NCI-H2029 (cell line): ENCODE data around the gene OS9.

Source experiments
- DNase-seq: peaks from one replicate; lab custom pipeline; 2025; lab: John Stamatoyannopoulos, UW

Gene OS9

DNA sequence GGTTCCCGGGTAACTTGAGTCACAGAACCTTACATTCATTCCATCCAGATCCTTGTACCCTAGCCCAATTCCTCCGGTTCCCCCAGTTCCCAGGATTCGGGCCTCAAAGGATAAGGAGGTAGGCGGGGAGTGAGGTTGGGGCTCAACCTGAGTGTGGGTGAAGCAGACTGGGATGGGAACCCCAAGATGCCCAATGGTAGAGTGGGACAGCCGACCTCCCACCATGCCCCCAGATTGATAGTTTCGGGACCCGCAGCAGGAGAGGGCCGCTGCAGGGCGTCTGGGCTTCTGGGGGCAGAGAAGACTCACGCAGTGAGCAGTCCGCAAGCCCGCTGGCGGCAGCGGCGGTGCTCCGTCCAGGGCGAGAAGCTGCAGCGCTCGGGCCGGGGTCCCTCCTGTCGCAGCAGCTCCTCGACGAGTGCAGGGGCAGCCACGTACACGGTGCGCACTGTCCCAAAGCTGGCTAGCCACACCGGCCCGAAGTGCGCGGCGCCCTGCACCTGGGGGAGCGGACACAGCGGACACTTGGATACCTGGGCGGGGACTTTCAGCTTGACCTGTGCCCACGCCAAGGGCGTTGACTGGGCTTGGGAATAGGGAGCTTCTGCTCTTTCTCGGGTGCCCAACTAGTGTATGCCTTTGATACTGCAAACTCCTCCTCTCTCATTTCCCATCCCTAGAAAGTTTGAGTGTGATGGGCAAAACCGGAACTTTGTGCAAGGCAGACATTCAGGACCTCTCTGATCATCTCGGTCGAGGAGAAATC, 71.9 kb downstream of the OS9 start:
- DNase-seq, result no peak

DNA sequence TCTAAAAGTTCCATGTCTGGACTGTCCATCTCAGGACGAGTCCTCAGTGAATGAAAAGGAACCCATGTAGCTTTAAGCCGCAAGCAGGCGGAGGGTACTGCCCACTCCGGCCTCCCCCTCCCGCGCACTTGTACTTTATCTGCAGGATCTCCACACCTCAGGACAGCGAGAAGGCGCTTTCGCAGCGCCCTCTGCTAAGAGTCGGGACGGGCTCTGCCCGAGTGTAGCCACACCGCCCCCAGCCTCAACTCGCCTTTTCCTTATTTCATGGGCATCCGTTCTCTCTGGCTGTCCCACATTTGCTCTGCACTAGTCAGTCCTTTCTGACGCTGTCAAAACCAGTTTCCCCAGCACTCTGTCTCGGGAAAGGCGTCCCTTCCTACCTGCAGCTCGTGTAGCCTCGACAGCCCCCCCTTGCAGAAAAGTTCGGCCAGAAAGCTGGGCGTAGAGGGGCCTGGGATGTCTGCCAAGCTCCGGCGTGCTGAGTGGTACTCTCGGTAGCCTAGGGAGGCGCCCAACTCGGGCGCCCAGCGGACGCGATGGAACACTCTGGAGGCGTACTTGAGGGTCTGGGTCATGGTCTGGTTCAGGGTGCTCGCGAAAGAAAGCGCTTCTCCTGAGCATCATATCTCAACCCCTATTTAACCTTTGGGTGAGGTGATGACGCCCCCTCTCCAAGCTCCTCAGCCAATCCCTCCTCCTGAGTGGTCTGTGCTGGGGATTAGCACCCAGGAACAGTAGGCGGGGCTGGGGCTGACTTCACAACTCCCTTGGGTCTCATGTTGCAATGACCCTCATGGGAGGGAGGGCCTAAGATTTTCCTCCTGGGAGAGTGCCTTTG, 72.8 kb downstream of the OS9 start, which contains the start of gene CYP27B1:
TSS of gene CYP27B1 (minus strand) at position 615 of the 841 bp plus-strand sequence. CDS start at position 578, 37 bp downstream.
- DNase-seq, result no peak

DNA sequence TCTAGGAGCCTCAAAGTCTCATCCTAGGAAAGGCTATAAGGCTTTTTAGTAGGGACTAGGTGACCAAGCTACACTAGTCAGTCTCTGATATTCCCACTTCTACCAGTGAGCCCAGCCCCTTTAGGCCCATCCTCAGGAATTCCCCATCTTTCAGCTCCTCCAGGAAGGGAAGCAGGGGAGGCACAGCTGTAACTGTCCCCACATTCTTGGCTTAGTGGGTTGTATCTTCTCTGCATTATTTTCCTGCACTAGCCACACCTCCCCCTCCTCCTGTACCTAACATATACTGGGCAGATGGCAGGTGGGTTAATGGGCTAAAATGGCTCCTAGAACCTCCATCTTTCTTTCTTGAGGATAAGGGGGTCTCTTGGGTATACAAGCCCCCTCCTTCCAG, 73.4 kb downstream of the OS9 start:
- DNase-seq, result no peak

DNA sequence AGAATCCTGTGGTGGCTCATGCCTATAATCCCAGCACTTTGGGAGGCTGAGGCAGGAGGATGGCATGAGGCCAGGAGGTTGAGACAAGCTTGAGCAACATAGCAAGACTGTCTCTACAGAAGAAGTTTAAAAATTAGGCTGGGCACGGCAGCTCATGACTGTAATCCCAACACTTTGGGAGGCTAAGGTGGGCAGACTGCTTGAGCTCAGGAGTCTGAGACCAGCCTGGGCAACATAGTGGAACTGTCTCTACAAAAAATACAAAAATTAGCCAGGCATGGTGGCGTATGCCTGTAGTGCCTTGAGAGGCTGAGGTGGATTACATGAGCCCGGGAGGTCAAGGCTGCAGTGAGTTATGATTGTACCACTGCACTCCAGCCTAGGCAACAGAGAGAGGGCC, 73.9 kb downstream of the OS9 start:
- no peak for DNase-seq

DNA sequence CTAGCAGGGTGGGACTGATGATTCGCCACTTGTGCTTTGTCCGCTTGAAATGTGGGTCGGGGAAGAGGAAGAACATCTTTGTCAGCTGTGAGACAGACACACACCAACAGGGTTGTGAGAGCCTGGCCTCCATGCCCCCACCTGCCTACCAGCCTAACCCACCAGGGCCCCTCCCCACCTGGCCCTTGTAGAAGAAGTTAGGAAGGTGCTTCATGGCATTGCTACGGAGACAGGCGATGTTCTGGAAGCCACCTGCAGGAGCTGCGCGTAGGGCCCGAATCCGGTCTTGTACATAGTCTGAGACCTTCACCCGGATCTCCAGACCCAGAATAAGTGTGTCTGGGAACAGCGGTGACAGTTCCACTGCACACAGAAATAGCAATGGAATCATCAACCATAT, 75.7 kb downstream of the OS9 start:
- DNase-seq, result no peak

DNA sequence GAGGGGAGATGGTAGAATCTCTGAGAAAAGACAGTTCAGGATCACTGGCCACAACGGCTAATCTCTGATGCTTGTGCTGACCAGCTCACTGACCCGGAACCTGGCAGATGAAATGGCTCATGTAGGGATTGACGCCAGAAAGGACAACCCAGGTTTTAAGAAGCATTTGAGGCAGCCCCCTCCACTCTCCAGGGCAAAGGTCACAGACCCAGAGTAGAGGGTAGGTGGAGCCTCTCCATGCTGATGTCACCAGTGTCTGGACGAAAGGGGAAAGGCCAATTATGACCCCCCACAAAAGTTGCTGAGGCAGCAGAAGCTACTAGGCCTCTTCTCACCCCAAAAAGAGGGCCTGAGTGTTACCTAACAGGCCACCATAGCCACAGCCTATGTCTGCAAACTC, 76.8 kb downstream of the OS9 start:
- DNase-seq, result no peak
